A549 treated with CpdA at 1 μM for 4 hours (cell line): ENCODE data around the gene SLC5A4. TPM values are rescaled to one million over a fixed set of nuclear protein-coding genes. Genes with fewer than 3 reads are reported as not detected.

Experiments used
- total RNA-seq: library from RNA; stranded (reverse); fragments of 200-300 nt; extraction: Qiagen RNA extraction; gene quantifications from 5 replicates; pipeline ENCODE4 v1.2.3, GENCODE V29; 2022; ENCODE audit warnings: low read depth

SLC5A4 gene
- not detected in 5 replicates for total RNA-seq

DNA sequence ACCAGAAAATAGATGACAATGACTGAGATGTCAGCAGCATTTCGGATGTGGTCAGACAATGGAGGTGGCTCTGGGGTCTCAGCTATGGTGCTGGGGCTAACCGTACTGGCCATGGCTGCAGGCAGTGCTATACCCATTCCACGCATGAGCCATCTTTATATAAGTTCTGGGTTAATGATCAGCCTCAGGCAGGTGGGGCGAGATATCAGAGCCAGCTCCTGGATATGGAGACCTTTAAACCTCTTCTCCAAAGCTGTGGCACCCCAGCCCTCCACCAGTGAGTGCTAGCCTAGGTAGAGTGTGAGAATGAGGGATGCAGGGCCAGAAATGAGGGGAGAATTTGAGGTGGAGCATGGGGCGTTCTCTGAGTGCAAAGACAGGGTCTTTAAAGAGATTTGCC lies at the start of gene SLC5A4:
SLC5A4 (minus strand) TSS at position 131 of the 400 bp plus-strand sequence; CDS start at position 113, 18 bp downstream.

DNA sequence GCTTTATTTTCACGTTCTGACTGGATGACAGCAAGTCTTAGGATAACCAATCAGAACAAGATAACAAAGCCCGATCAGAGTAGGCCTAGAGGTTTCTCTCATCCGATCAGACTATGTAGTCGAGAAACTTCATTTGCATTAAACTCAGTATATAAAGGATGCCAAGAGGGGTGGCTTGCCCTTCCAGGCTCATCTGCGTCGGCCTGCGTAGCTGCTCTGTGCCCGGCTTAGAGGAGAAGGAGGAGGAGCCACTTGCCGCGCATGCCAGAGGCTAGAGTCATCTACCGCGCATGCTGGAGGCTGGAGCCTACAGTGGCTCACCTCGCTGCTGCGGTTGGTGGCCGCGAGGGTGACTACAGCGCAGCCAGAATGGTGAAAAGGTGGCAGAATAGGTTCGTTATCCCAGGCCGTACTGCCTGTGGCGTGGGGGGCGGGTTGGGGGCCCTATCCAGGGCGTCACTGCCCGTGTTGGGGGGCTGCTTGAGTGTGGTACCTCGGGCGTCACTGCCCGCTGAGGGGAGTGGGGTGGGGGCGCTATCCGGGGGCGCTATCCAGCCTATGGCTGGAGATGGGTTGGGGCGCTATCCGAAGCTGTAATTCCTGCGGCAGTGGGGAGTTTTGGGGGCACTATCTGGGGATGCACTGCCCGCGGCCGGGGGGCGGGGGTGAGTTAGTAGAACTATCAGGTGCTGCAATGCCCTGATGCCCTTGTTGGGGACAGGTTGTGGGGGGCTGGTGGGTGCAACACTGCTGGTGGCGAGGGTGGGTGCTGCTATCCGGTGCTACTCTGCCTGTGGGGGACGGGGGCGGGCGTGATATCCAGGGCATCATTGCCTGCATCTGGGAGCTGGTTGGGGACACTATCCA lies 50.1 kb downstream of the SLC5A4 start, which contains the start of gene RFPL2:
RFPL2 (minus strand) TSS at position 218 of the 867 bp plus-strand sequence. CDS start 2,622 bp downstream, outside the sequence.

Other genes starting within 250 kb of the SLC5A4 start
- gene SLC5A1, start 212.1 kb downstream of the SLC5A4 start, total RNA-seq = 0.03 TPM in 1 of 5 replicates, not detected in the others
- not detected in 5 replicates for gene C22orf42, start 96.0 kb downstream of the SLC5A4 start, total RNA-seq
- 0.09 to 0.30 TPM (median 0.20 TPM) in 5 replicates for gene RFPL2, start 50.3 kb downstream of the SLC5A4 start, total RNA-seq
- gene RFPL3, start 102.5 kb upstream of the SLC5A4 start, total RNA-seq = not detected in 5 replicates
- gene RTCB, start 156.9 kb upstream of the SLC5A4 start, total RNA-seq = 79.3 to 84.6 TPM (median 80.4 TPM) in 5 replicates
- not detected in 5 replicates for gene BPIFC, start 209.1 kb upstream of the SLC5A4 start, total RNA-seq
- gene FBXO7, start 219.5 kb upstream of the SLC5A4 start, total RNA-seq = 68.5 to 77.5 TPM (median 74.9 TPM) in 5 replicates